OCI-LY1 (cell line): ENCODE data around the gene PRSS22.

Experiments used
- H2AFZ ChIP-seq: fragments of 200-600 bp; sonication (generic), shearing (Covaris generic); 2 replicates; pipeline ENCODE4 v1.6.0; 2014; ENCODE audit warnings: antibody characterized with exemption, mild to moderate bottlenecking, low read length
- H3F3A ChIP-seq: fragments of 200-600 bp; sonication (generic), shearing (Covaris generic); 2 replicates; pipeline ENCODE4 v1.6.0; 2014; ENCODE audit warnings: mild to moderate bottlenecking, antibody characterized with exemption, low read length, moderate library complexity; ENCODE audit not compliant: insufficient read depth
- H3K27ac ChIP-seq: fragments of 200-600 bp; sonication (generic); 2 replicates; pipeline ENCODE4 v1.5.1; 2014; ENCODE audit warnings: low read length, mixed run types, mild to moderate bottlenecking, low read depth; ENCODE audit not compliant: poor library complexity, severe bottlenecking
- H3K27me3 ChIP-seq: fragments of 200-600 bp; sonication (generic); 2 replicates; pipeline ENCODE4 v1.6.0; 2014; ENCODE audit warnings: antibody characterized with exemption, mild to moderate bottlenecking, low read length, moderate library complexity; ENCODE audit not compliant: insufficient read depth
- H3K36me3 ChIP-seq: fragments of 200-600 bp; sonication (generic); 2 replicates; pipeline ENCODE4 v1.6.1; 2014; ENCODE audit warnings: mild to moderate bottlenecking, antibody characterized with exemption, low read length, moderate library complexity, mixed read lengths; ENCODE audit not compliant: insufficient read depth
- H3K4me1 ChIP-seq: fragments of 200-600 bp; sonication (generic); 2 replicates; pipeline ENCODE4 v1.5.1; 2014; ENCODE audit warnings: mild to moderate bottlenecking, low read length, moderate library complexity; ENCODE audit not compliant: insufficient read depth, severe bottlenecking
- H3K4me2 ChIP-seq: fragments of 200-600 bp; sonication (generic), shearing (Covaris generic); 2 replicates; pipeline ENCODE4 v1.6.1; 2014; ENCODE audit warnings: low read length
- H3K4me3 ChIP-seq: fragments of 200-600 bp; sonication (generic); 2 replicates; pipeline ENCODE4 v1.5.1; 2014; ENCODE audit warnings: low read length, low read depth, mild to moderate bottlenecking, mixed read lengths; ENCODE audit not compliant: poor library complexity, severe bottlenecking
- H3K79me2 ChIP-seq: fragments of 200-600 bp; shearing (Covaris generic); 2 replicates; pipeline ENCODE4 v1.6.1; 2016; ENCODE audit warnings: mixed run types, low read length, mixed read lengths; ENCODE audit not compliant: insufficient read depth
- H3K9ac ChIP-seq: fragments of 200-600 bp; sonication (generic), shearing (Covaris generic); 2 replicates; pipeline ENCODE4 v1.6.1; 2014; ENCODE audit warnings: mild to moderate bottlenecking, low read length, mixed read lengths
- H3K9me2 ChIP-seq: fragments of 200-600 bp; sonication (generic), shearing (Covaris generic); 2 replicates; pipeline ENCODE4 v1.6.1; 2014; ENCODE audit warnings: low read depth, mild to moderate bottlenecking, low read length, mixed read lengths
- H3K9me3 ChIP-seq: fragments of 200-600 bp; shearing (Covaris generic); 2 replicates; pipeline ENCODE4 v1.6.1; 2014; ENCODE audit warnings: low read length, mixed read lengths
- H4K20me1 ChIP-seq: fragments of 200-600 bp; sonication (generic), shearing (Covaris generic); 2 replicates; pipeline ENCODE4 v1.6.0; 2016; ENCODE audit warnings: mild to moderate bottlenecking, low read length; ENCODE audit not compliant: insufficient read depth
- EZH2 ChIP-seq: fragments of 200-600 bp; sonication (generic), shearing (Covaris generic); IDR thresholded peaks from 2 replicates; pipeline ENCODE4 v1.8.0; 2017; ENCODE audit warnings: borderline replicate concordance, mixed run types, mild to moderate bottlenecking, antibody characterized with exemption, low read length, moderate library complexity, mixed read lengths
- TF ChIP-seq, protein P1 (sequence below): fragments of 200-600 bp; sonication (generic), shearing (Covaris generic); IDR thresholded peaks from 2 replicates; pipeline ENCODE4 v1.5.1; 2017; ENCODE audit warnings: mild to moderate bottlenecking, antibody characterized with exemption, low read length, moderate library complexity, mixed read lengths

PRSS22 gene

DNA sequence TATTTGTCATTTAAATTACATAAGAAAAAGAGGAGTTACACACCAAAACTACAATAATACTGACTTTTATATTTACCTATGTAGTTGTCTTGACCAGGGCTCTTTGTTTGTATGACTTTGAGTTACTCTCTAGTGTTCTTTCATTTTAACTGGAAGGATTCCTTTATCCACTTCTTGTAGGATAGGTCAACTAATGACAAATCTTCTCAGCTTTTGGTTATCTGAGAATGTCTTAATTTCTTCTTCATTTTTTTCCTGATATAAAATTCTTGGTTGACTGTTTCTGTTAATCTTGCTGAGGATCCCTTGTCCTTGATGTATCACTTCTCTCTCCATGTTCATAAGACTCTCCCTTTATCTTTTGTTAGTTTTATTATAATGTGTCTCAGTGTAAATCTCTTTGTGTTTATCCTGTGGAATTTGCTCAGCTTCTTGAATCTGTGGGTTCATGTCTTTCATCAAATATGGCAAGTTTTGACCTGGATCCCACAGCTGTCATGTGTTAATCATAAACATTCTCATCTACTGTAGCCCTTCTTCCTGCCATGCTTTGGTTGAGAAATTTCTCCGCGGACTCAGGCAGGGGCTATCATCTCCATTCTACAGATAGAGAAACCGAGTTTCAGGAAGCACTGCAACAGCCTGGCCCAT lies 54.3 kb downstream of the PRSS22 start:
- no peak overlapping the region for H2AFZ ChIP-seq
- no peaks in the 10 kb centered on the region for H3K9me2 ChIP-seq
- H4K20me1 ChIP-seq, result no peaks in the 10 kb centered on the region
- H3K79me2 ChIP-seq, result no peaks in the 10 kb centered on the region
- no peak overlapping the region for H3K4me3 ChIP-seq
- H3K36me3 ChIP-seq, result no peaks in the 10 kb centered on the region; the same call in 1 of the 2 replicates
- peaks cover 14% of the 10 kb centered on the region for H3K27me3 ChIP-seq
- H3K4me2 ChIP-seq, result no peak overlapping the region
- TF ChIP-seq, protein P1, sequence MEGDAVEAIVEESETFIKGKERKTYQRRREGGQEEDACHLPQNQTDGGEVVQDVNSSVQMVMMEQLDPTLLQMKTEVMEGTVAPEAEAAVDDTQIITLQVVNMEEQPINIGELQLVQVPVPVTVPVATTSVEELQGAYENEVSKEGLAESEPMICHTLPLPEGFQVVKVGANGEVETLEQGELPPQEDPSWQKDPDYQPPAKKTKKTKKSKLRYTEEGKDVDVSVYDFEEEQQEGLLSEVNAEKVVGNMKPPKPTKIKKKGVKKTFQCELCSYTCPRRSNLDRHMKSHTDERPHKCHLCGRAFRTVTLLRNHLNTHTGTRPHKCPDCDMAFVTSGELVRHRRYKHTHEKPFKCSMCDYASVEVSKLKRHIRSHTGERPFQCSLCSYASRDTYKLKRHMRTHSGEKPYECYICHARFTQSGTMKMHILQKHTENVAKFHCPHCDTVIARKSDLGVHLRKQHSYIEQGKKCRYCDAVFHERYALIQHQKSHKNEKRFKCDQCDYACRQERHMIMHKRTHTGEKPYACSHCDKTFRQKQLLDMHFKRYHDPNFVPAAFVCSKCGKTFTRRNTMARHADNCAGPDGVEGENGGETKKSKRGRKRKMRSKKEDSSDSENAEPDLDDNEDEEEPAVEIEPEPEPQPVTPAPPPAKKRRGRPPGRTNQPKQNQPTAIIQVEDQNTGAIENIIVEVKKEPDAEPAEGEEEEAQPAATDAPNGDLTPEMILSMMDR, result no peak
- no peak for TF ChIP-seq EZH2
- H3K9ac ChIP-seq, result no peak overlapping the region
- H3K9me3 ChIP-seq, result 0 out of 2 replicates have a peak, but pooled peaks cover 6% of the 10 kb centered on the region
- H3F3A ChIP-seq, result no peaks in the 10 kb centered on the region
- no peaks in the 10 kb centered on the region for H3K4me1 ChIP-seq
- H3K27ac ChIP-seq, result no peak overlapping the region
